Central memory CD8-positive, alpha-beta T cell (primary cell): ENCODE data around the gene HOMER2.
A peak's percentile ranks its signal among the peaks of the same experiment; 100 is the strongest.
"Not testable (repeated sequence)": the region's sequence is repeated elsewhere in the genome, so short reads cannot be mapped to it uniquely, and the experiment has no call there.

ENCODE experiments used
- ATAC-seq: fragments of 150-1000 bp; cut with Tn5 transposase; replicated peaks from 2 replicates; pipeline ENCODE4 v1.10.0; 2022; ENCODE audit warnings: mild to moderate bottlenecking, moderate FRiP score, moderate number of reproducible peaks; ENCODE audit not compliant: poor library complexity, severe bottlenecking; ENCODE audit errors: extremely low read depth
- DNase-seq, 2 donors: peaks; one replicate each; pipeline ENCODE4 v3.0.0; 2021; ENCODE audit warnings: low spot score in 2 of 2
- H3K27ac Mint-ChIP-seq: one replicate; pipeline ENCODE4 v1.8.0; 2022; ENCODE audit warnings: low read depth, mild to moderate bottlenecking, moderate library complexity, mixed read lengths
- H3K27me3 Mint-ChIP-seq: one replicate; pipeline ENCODE4 v1.8.0; 2022; ENCODE audit warnings: mixed read lengths
- H3K36me3 Mint-ChIP-seq: one replicate; pipeline ENCODE4 v1.8.0; 2022; ENCODE audit warnings: mild to moderate bottlenecking, moderate library complexity, mixed read lengths; ENCODE audit not compliant: insufficient read depth
- H3K4me1 Mint-ChIP-seq: one replicate; pipeline ENCODE4 v1.8.0; 2022; ENCODE audit warnings: mixed read lengths
- H3K4me3 Mint-ChIP-seq: one replicate; pipeline ENCODE4 v1.8.0; 2022; ENCODE audit warnings: mild to moderate bottlenecking, moderate library complexity, mixed read lengths
- H3K9me3 Mint-ChIP-seq: one replicate; pipeline ENCODE4 v1.8.0; 2022; ENCODE audit warnings: mixed read lengths

Gene HOMER2

GRCh38 chr15:82952158-82953081 is at the start of gene HOMER2:
Gene HOMER2 (minus strand): TSS chr15:82952720. CDS start chr15:82952535, 185 bp downstream.
- DNase-seq (no peak), ATAC-seq (no peak)
- no peaks in the 10 kb centered on the region for H3K36me3 Mint-ChIP-seq
- H3K27ac Mint-ChIP-seq = no peak within 1 kb of the TSS
- no peaks in the 10 kb centered on the region for H3K9me3 Mint-ChIP-seq
- no peaks in the 10 kb centered on the region for H3K4me1 Mint-ChIP-seq
- H3K27me3 Mint-ChIP-seq = peaks cover 3% of the 10 kb centered on the region
- peak within 1 kb of the TSS; percentile 33 for H3K4me3 Mint-ChIP-seq

- H3K9me3 Mint-ChIP-seq, H3K4me1 Mint-ChIP-seq, H3K27me3 Mint-ChIP-seq, H3K36me3 Mint-ChIP-seq, DNase-seq, ATAC-seq: not testable (repeated sequence)
- H3K4me3 Mint-ChIP-seq = peak overlapping the region; percentile 69
- peak overlapping the region; percentile 42 for H3K27ac Mint-ChIP-seq
These were observed 48.1 kb upstream of the HOMER2 start for GRCh38 chr15:83000672-83001031.

GRCh38 chr15:82999905-83000671 is 47.6 kb upstream of the HOMER2 start:
- Mint-ChIP-seq H3K36me3 (peaks cover under 1% of the 10 kb centered on the region), H3K4me1 (peaks cover 9% of the 10 kb centered on the region), H3K27ac (peak overlapping the region; percentile 42), H3K4me3 (peak overlapping the region; percentile 69), H3K9me3 (no peaks in the 10 kb centered on the region), H3K27me3 (no peaks in the 10 kb centered on the region)
- ATAC-seq = peak; percentile 77
- DNase-seq = peak in 1 of 2 donors; percentile 27

- H3K27ac Mint-ChIP-seq = no peak overlapping the region
- no peaks in the 10 kb centered on the region for H3K9me3 Mint-ChIP-seq
- peaks cover 9% of the 10 kb centered on the region for H3K4me1 Mint-ChIP-seq
- no peaks in the 10 kb centered on the region for H3K27me3 Mint-ChIP-seq
- no peak overlapping the region for H3K4me3 Mint-ChIP-seq
- DNase-seq (no peak), ATAC-seq (no peak)
- H3K36me3 Mint-ChIP-seq = no peaks in the 10 kb centered on the region
These were observed 46.9 kb upstream of the HOMER2 start for GRCh38 chr15:82999426-82999825.

GRCh38 chr15:82995938-82996337 is 43.4 kb upstream of the HOMER2 start:
- no peak for ATAC-seq
- H3K4me3 Mint-ChIP-seq = no peak overlapping the region

GRCh38 chr15:82995076-82995475 is 42.6 kb upstream of the HOMER2 start:
- DNase-seq = no peak
- Mint-ChIP-seq H3K9me3 (no peaks in the 10 kb centered on the region), H3K27ac (no peak overlapping the region), H3K4me3 (no peak overlapping the region), H3K36me3 (peaks cover 9% of the 10 kb centered on the region), H3K27me3 (no peaks in the 10 kb centered on the region), H3K4me1 (peaks cover 10% of the 10 kb centered on the region)
- ATAC-seq = no peak

More at GRCh38 chr15:82995938-82996337, 43.4 kb upstream of the HOMER2 start:
- Mint-ChIP-seq H3K36me3 (peaks cover 4% of the 10 kb centered on the region), H3K27ac (no peak overlapping the region), H3K9me3 (no peaks in the 10 kb centered on the region), H3K4me1 (peaks cover 15% of the 10 kb centered on the region), H3K27me3 (no peaks in the 10 kb centered on the region)
- no peak for DNase-seq

- H3K4me3 Mint-ChIP-seq = no peak overlapping the region
- no peaks in the 10 kb centered on the region for H3K9me3 Mint-ChIP-seq
- DNase-seq (no peak), ATAC-seq (no peak)
- no peak overlapping the region for H3K27ac Mint-ChIP-seq
- peaks cover 19% of the 10 kb centered on the region for H3K36me3 Mint-ChIP-seq
- peaks cover 10% of the 10 kb centered on the region for H3K4me1 Mint-ChIP-seq
- H3K27me3 Mint-ChIP-seq = no peaks in the 10 kb centered on the region
These were observed 40.6 kb upstream of the HOMER2 start for GRCh38 chr15:82993144-82993543.

- Mint-ChIP-seq H3K4me3 (no peak overlapping the region), H3K27me3 (no peaks in the 10 kb centered on the region), H3K27ac (no peak overlapping the region), H3K36me3 (peaks cover 22% of the 10 kb centered on the region), H3K4me1 (peaks cover 10% of the 10 kb centered on the region), H3K9me3 (no peaks in the 10 kb centered on the region)
- ATAC-seq (no peak), DNase-seq (no peak)
These were observed 40.0 kb upstream of the HOMER2 start for GRCh38 chr15:82992436-82992998.

- DNase-seq (no peak), ATAC-seq (peak; percentile 47)
- Mint-ChIP-seq H3K9me3 (no peaks in the 10 kb centered on the region), H3K36me3 (peaks cover 36% of the 10 kb centered on the region), H3K27ac (peak overlapping the region; percentile 89), H3K4me3 (peak overlapping the region; percentile 99), H3K27me3 (no peaks in the 10 kb centered on the region), H3K4me1 (peaks cover 25% of the 10 kb centered on the region)
These were observed 33.9 kb upstream of the HOMER2 start for GRCh38 chr15:82986442-82986780.

GRCh38 chr15:82985688-82986441 is 33.3 kb upstream of the HOMER2 start, which contains the start of gene RAMAC:
Gene RAMAC (plus strand): TSS chr15:82986210. CDS start chr15:82989019, 2,809 bp downstream.
- Mint-ChIP-seq H3K9me3 (no peaks in the 10 kb centered on the region), H3K4me3 (peak within 1 kb of the TSS; percentile 99), H3K27ac (peak within 1 kb of the TSS; percentile 89), H3K36me3 (peaks cover 34% of the 10 kb centered on the region), H3K4me1 (peaks cover 23% of the 10 kb centered on the region), H3K27me3 (no peaks in the 10 kb centered on the region)
- peak; percentile 91 for ATAC-seq
- DNase-seq = peak; percentile 81 to 86

GRCh38 chr15:82980981-82981380 is 28.5 kb upstream of the HOMER2 start:
- ATAC-seq (no peak), DNase-seq (no peak)
- Mint-ChIP-seq H3K27ac (no peak overlapping the region), H3K9me3 (no peaks in the 10 kb centered on the region), H3K27me3 (no peaks in the 10 kb centered on the region), H3K4me1 (peaks cover 17% of the 10 kb centered on the region), H3K4me3 (no peak overlapping the region), H3K36me3 (peaks cover 10% of the 10 kb centered on the region)

GRCh38 chr15:82979726-82980125 is 27.2 kb upstream of the HOMER2 start:
- peaks cover 3% of the 10 kb centered on the region for H3K36me3 Mint-ChIP-seq
- DNase-seq (no peak), ATAC-seq (no peak)
- no peaks in the 10 kb centered on the region for H3K27me3 Mint-ChIP-seq
- peaks cover 4% of the 10 kb centered on the region for H3K4me1 Mint-ChIP-seq
- H3K4me3 Mint-ChIP-seq = no peak overlapping the region
- H3K9me3 Mint-ChIP-seq = no peaks in the 10 kb centered on the region
- H3K27ac Mint-ChIP-seq = no peak overlapping the region
